DOHH2 (cell line): ENCODE measurements around the gene SEPHS2.

Experiments used
- H3F3A ChIP-seq: fragments of 200-600 bp; sonication (generic), shearing (Covaris generic); 2 replicates; pipeline ENCODE4 v1.6.0; 2016; ENCODE audit warnings: antibody characterized with exemption, mild to moderate bottlenecking; ENCODE audit not compliant: control insufficient read depth, insufficient read depth
- H3K27ac ChIP-seq: fragments of 200-600 bp; sonication (generic); 2 replicates; pipeline ENCODE4 v1.5.1; 2014; ENCODE audit warnings: low read depth, mild to moderate bottlenecking, low read length, moderate library complexity
- H3K27me3 ChIP-seq: fragments of 200-600 bp; sonication (generic); 2 replicates; pipeline ENCODE4 v1.6.1; 2014; ENCODE audit warnings: mild to moderate bottlenecking, low read length, mixed read lengths; ENCODE audit not compliant: control insufficient read depth
- H3K36me3 ChIP-seq: fragments of 200-600 bp; sonication (generic); 2 replicates; pipeline ENCODE4 v1.6.1; 2014; ENCODE audit warnings: mild to moderate bottlenecking, low read length, moderate library complexity, mixed read lengths; ENCODE audit not compliant: control insufficient read depth
- H3K4me1 ChIP-seq: fragments of 200-600 bp; sonication (generic); 2 replicates; pipeline ENCODE4 v1.6.1; 2014; ENCODE audit warnings: mild to moderate bottlenecking, low read length, mixed read lengths; ENCODE audit not compliant: control insufficient read depth
- H3K4me2 ChIP-seq: fragments of 200-600 bp; sonication (generic); 2 replicates; pipeline ENCODE4 v1.6.0; 2014; ENCODE audit warnings: mild to moderate bottlenecking, low read length, moderate library complexity
- H3K4me3 ChIP-seq: fragments of 200-600 bp; sonication (generic); 2 replicates; pipeline ENCODE4 v1.5.1; 2014; ENCODE audit warnings: mild to moderate bottlenecking, low read length, mixed read lengths
- H3K79me2 ChIP-seq: fragments of 200-600 bp; sonication (generic); 2 replicates; pipeline ENCODE4 v1.6.1; 2014; ENCODE audit warnings: mild to moderate bottlenecking, low read length, mixed read lengths; ENCODE audit not compliant: control insufficient read depth
- H3K9me2 ChIP-seq: fragments of 200-600 bp; sonication (generic); replicated peaks from 2 replicates; pipeline ENCODE4 v1.6.1; 2014; ENCODE audit warnings: mild to moderate bottlenecking, low read length, mixed read lengths; ENCODE audit not compliant: control insufficient read depth
- H3K9me3 ChIP-seq: fragments of 200-600 bp; sonication (generic); 2 replicates; pipeline ENCODE4 v1.6.1; 2014; ENCODE audit warnings: antibody characterized with exemption, low read length, mixed read lengths; ENCODE audit not compliant: control insufficient read depth, insufficient read depth
- H4K20me1 ChIP-seq: fragments of 200-600 bp; sonication (generic); 2 replicates; pipeline ENCODE4 v1.6.0; 2014; ENCODE audit warnings: low read depth, mild to moderate bottlenecking, antibody characterized with exemption, low read length, moderate library complexity; ENCODE audit not compliant: control insufficient read depth, insufficient read depth
- EZH2phosphoT487 ChIP-seq: fragments of 200-600 bp; sonication (generic); IDR thresholded peaks from 2 replicates; pipeline ENCODE4 v1.6.1; 2017; ENCODE audit warnings: borderline replicate concordance, mild to moderate bottlenecking, antibody characterized with exemption, low read length, moderate library complexity, mixed read lengths
- TF ChIP-seq, protein P1 (sequence below): fragments of 200-600 bp; sonication (generic); IDR thresholded peaks from one replicate; pipeline ENCODE4 v1.5.1; 2014; ENCODE audit warnings: antibody characterized with exemption, mild to moderate bottlenecking, low read depth, low read length; ENCODE audit not compliant: poor library complexity, severe bottlenecking

SEPHS2 gene

DNA sequence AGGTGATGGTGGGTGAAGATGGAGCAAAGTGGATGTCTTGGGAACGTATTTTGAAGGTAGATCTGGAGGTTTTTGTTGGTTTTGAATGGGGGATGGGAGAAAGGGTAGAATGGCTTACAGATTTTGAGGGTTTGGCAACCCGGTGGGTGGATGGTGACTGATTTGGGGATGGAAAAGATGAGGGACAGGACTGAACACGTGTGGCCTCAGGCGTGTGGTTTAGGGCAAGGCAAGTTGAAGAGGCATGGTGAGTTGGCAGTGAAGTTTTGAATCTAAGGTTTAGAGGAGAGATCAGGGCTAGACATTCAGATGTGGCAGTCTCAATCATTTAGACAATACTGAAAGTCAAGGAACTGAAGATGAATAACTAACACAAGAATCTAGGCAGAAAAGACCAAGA is 10.8 kb downstream of the SEPHS2 start:
- H3K4me2 ChIP-seq = no peak overlapping the region
- peaks cover 22% of the 10 kb centered on the region for H3K4me1 ChIP-seq
- no peak overlapping the region for H3K4me3 ChIP-seq
- H3K36me3 ChIP-seq = no peaks in the 10 kb centered on the region; the same call in 1 of the 2 replicates
- H3K79me2 ChIP-seq = peaks cover 7% of the 10 kb centered on the region
- no peaks in the 10 kb centered on the region for H4K20me1 ChIP-seq
- no peak overlapping the region for H3K27ac ChIP-seq
- H3F3A ChIP-seq = 0 out of 2 replicates have a peak, but pooled peaks cover 2% of the 10 kb centered on the region
- TF ChIP-seq, protein P1, sequence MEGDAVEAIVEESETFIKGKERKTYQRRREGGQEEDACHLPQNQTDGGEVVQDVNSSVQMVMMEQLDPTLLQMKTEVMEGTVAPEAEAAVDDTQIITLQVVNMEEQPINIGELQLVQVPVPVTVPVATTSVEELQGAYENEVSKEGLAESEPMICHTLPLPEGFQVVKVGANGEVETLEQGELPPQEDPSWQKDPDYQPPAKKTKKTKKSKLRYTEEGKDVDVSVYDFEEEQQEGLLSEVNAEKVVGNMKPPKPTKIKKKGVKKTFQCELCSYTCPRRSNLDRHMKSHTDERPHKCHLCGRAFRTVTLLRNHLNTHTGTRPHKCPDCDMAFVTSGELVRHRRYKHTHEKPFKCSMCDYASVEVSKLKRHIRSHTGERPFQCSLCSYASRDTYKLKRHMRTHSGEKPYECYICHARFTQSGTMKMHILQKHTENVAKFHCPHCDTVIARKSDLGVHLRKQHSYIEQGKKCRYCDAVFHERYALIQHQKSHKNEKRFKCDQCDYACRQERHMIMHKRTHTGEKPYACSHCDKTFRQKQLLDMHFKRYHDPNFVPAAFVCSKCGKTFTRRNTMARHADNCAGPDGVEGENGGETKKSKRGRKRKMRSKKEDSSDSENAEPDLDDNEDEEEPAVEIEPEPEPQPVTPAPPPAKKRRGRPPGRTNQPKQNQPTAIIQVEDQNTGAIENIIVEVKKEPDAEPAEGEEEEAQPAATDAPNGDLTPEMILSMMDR = no peak
- TF ChIP-seq EZH2phosphoT487 = no peak
- no peaks in the 10 kb centered on the region for H3K9me3 ChIP-seq
- no peaks in the 10 kb centered on the region for H3K27me3 ChIP-seq
- no peaks in the 10 kb centered on the region for H3K9me2 ChIP-seq

DNA sequence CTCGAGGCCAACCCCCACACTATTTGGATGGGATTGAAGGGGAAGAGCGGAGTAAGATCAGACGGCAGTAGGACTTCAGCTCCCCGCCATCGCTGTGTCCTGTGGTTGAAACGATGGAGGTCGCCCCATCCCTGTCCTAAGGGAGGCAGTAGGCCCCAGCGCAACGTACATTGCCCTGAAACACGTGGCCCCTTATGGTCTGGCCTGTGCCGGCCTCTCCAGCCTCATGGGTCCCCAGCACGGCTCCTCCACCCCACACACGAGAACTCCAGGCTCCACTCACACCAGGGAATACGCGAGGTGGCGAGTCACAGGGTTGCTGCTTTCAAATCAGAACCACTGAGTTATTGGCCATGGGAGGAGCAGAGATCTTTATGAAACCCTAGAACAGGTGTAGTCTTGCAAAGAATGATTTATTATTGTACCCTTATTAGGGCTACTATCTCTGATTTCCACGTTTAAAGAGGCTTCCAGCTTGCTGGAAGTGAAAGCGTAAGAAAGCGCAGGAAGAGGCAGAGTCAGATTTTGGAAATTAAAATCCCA is 15.2 kb downstream of the SEPHS2 start:
- no peaks in the 10 kb centered on the region for H3K9me2 ChIP-seq
- peaks cover 13% of the 10 kb centered on the region; the same call in 1 of the 2 replicates for H4K20me1 ChIP-seq
- peak overlapping the region; percentile 37 for H3K27ac ChIP-seq
- peak overlapping the region; percentile 53 for H3K4me2 ChIP-seq
- peak overlapping the region; percentile 43 for H3K4me3 ChIP-seq
- H3K4me1 ChIP-seq = peaks cover 26% of the 10 kb centered on the region
- no peaks in the 10 kb centered on the region for H3F3A ChIP-seq
- no peaks in the 10 kb centered on the region for H3K9me3 ChIP-seq
- TF ChIP-seq, protein P1 = peak; percentile 4
- no peak for TF ChIP-seq EZH2phosphoT487
- peaks cover 49% of the 10 kb centered on the region for H3K79me2 ChIP-seq
- H3K36me3 ChIP-seq = peaks cover 37% of the 10 kb centered on the region
- H3K27me3 ChIP-seq = no peaks in the 10 kb centered on the region

DNA sequence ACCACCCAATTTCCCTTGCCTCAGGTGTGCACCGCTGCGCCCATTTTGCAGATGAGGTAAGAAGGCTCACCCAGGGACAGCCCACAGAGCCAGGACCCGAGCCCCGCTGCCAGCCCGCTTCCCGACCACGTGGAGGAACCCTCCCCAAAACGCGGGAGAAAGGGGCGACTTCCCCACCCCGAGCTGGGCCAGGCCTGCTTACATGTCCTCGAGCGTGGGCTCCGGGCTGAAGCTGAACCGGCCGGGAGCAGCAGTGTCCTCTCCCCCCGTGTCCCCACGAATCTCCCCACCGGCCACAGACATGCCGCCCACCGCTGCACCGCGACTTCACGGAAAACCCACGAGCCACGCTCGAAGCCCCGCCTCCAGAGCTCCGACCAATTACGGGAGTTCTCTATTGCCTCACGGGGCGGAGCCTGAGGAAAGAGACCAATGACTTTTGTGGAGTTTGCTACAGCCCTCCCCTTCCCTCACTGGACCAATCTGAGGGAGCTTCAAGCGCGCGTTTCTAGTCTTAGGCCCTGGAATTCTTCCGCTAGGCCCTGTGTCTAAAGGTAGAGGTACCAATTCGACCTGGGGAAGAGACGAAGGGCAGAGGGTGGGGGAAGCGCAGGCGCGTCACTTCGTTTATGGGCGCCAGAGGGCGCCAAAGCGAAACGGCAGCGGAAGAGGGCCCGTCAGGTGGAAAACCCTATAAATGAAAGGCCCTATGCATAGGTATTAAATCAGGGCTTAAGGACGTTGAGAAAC is 15.8 kb downstream of the SEPHS2 start, which contains the start of gene DCTPP1:
TSS of gene DCTPP1 (minus strand) at position 353 of the 750 bp plus-strand sequence. CDS start at position 303, 50 bp downstream.
- H3F3A ChIP-seq = no peaks in the 10 kb centered on the region
- peaks cover 26% of the 10 kb centered on the region for H3K4me1 ChIP-seq
- TF ChIP-seq EZH2phosphoT487 = no peak
- TF ChIP-seq, protein P1 = peak; percentile 91
- peak within 1 kb of the TSS; percentile 99 for H3K4me3 ChIP-seq
- peak within 1 kb of the TSS; percentile 64 for H3K27ac ChIP-seq
- H3K27me3 ChIP-seq = no peaks in the 10 kb centered on the region
- H3K36me3 ChIP-seq = peaks cover 42% of the 10 kb centered on the region
- peaks cover 56% of the 10 kb centered on the region for H3K79me2 ChIP-seq
- peak within 1 kb of the TSS; percentile 75 for H3K4me2 ChIP-seq
- peaks cover 15% of the 10 kb centered on the region; the same call in 1 of the 2 replicates for H4K20me1 ChIP-seq
- H3K9me3 ChIP-seq = no peaks in the 10 kb centered on the region
- no peaks in the 10 kb centered on the region for H3K9me2 ChIP-seq
